Karpas-422 (cell line): ENCODE data around the gene OR52J3. TPM values are rescaled to one million over a fixed set of nuclear protein-coding genes. Genes with fewer than 3 reads are reported as not detected.

Experiments used
- total RNA-seq: library from RNA; depleted of rRNA; stranded (reverse); fragments of >200 nt; shearing (Covaris generic); gene quantifications from 2 replicates; pipeline ENCODE4 v1.2.3, GENCODE V29; 2014; ENCODE audit warnings: low replicate concordance; rRNA removed

Gene OR52J3
- total RNA-seq, 1 experiment from 2014 or later = not detected

Other genes starting within 250 kb of the OR52J3 start
- gene OR52R1, start 242.1 kb upstream of the OR52J3 start, total RNA-seq = not detected in 2 replicates
- not detected in 2 replicates for gene OR51F2, start 225.2 kb upstream of the OR52J3 start, total RNA-seq
- not detected in 2 replicates for gene OR51S1, start 197.3 kb upstream of the OR52J3 start, total RNA-seq
- gene OR51T1, start 164.6 kb upstream of the OR52J3 start, total RNA-seq = not detected in 2 replicates
- gene OR51A7, start 142.7 kb upstream of the OR52J3 start, total RNA-seq = not detected in 2 replicates
- not detected in 2 replicates for gene OR51G2, start 127.2 kb upstream of the OR52J3 start, total RNA-seq
- gene OR51G1, start 122.2 kb upstream of the OR52J3 start, total RNA-seq = not detected in 2 replicates
- gene OR51A4, start 98.9 kb upstream of the OR52J3 start, total RNA-seq = not detected in 2 replicates
- gene OR51A2, start 90.8 kb upstream of the OR52J3 start, total RNA-seq = not detected in 2 replicates
- gene OR51L1, start 51.7 kb upstream of the OR52J3 start, total RNA-seq = not detected in 2 replicates
- not detected in 2 replicates for gene OR52E2, start 13.1 kb downstream of the OR52J3 start, total RNA-seq
- not detected in 2 replicates for gene OR52E1, start 23.0 kb downstream of the OR52J3 start, total RNA-seq
- not detected in 2 replicates for gene OR52A5, start 91.8 kb downstream of the OR52J3 start, total RNA-seq
- gene OR52A1, start 108.2 kb downstream of the OR52J3 start, total RNA-seq = not detected in 2 replicates
- not detected in 2 replicates for gene OR51V1, start 154.2 kb downstream of the OR52J3 start, total RNA-seq
- gene HBB, start 180.5 kb downstream of the OR52J3 start, total RNA-seq = not detected in 2 replicates
- not detected in 2 replicates for gene HBD, start 188.0 kb downstream of the OR52J3 start, total RNA-seq
- gene HBG1, start 203.3 kb downstream of the OR52J3 start, total RNA-seq = not detected in 2 replicates
- not detected in 2 replicates for gene HBG2, start 208.3 kb downstream of the OR52J3 start, total RNA-seq
- gene HBE1, start 223.4 kb downstream of the OR52J3 start, total RNA-seq = not detected in 2 replicates